HPDE6-E6E7 (cell line): Measurements from ENCODE around the gene TGM1.
"Not testable (repeated sequence)": the region's sequence is repeated elsewhere in the genome, so short reads cannot be mapped to it uniquely, and the experiment has no call there.

Experiments
- DNase-seq: peaks from one replicate; pipeline ENCODE4 v3.0.0; 2011; ENCODE audit warnings: missing footprints; ENCODE audit errors: extremely low spot score

The TGM1 gene

DNA sequence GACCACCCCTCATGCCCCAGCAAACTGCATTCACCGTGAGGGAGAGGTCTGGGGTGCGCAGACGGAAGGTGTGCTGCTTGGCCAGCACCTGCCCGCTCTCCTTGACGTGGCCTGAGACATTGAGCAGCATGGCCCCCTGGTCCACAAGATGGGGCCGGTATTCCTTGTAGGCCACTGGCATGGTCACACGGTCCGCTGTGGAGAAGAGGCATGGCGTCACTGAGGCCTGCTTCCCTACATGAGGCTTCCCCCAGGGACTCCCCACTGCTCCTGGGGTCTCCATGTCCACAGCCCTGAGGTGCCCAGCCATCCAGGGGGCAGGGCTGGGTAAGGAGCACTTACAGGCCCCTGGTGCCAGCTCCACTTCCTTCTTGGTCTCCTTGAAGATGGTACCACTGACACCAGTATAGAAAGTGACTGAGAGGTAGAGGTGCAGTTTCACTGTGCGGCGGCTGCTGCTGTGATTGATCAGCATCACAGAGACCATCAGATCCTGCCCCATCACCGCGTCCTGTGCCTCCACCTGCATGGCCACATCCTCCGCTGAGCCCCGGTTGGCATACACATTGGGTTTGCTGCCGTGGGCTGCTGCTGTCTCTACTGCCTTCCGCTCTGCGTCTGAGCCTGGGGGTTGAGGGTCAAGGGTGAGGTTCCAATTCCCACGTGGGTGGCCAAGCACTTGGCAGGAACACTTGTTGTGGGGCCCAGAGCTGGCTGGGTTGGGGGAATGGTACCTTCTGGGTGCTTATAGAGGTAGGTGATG lies 8.2 kb downstream of the TGM1 start:
- no peak for DNase-seq

GRCh38 chr14:24253936-24254335 lies 9.0 kb downstream of the TGM1 start:
- no peak for DNase-seq

- no peak for DNase-seq
These were observed 10.5 kb downstream of the TGM1 start for GRCh38 chr14:24252289-24253124.

GRCh38 chr14:24251880-24252288 lies 11.1 kb downstream of the TGM1 start:
- DNase-seq = no peak

DNA sequence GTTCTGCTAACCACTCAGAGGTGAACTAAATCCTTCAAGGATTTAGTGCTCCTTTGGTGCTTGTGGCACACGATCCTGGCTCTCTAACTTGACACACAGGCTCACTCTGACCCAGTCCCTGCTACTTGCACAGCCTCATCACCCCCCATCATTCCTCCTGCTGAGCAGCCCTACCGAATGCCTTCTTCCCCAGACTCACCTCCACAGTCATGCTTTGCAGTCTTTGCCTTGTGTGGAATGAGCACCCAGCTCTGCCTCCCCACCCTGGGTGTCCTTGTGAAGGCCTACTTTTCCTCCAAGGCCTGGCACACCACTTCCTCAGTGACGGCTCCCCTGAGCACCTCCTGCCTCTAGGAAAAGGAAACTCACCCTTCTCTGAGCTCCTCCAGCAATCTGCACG lies 12.6 kb downstream of the TGM1 start:
- no peak for DNase-seq

DNA sequence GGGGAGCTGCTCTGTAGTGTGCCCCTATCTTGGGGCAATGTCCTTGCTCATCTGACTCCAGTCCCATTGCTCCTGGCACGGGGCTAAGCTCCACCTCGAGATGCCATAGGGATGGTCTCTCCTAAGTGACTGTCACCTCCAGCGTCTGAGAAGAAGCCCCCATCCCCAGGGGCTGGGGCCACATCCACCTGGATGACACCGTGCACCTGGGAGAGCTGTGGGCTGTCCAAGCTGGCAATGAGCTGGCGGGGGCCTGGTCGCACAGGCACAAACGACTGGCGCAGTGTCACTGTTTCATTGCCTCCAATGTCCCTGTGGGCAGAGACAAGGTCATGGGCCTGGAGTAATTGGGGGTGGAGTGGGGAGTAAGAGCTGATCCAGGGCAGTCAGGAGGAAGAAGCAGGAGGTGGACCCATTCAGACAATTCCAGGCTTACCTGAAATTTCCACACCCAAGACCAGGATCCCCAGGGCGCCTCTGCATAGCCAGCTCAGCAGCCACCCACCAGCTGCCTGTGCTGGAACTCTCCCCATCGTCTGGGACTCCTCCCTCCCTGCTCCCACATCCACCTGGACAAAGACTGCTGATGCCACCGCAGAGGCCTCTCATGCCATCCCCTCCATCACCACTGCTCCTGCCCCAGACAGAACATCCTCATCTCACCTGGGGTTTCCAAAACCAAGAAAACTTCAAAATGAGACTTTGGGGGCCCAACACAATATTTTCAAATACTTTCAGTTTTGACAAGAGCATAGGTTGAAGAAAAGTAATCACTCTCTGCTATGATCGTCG lies 13.6 kb downstream of the TGM1 start:
- no peak for DNase-seq

DNA sequence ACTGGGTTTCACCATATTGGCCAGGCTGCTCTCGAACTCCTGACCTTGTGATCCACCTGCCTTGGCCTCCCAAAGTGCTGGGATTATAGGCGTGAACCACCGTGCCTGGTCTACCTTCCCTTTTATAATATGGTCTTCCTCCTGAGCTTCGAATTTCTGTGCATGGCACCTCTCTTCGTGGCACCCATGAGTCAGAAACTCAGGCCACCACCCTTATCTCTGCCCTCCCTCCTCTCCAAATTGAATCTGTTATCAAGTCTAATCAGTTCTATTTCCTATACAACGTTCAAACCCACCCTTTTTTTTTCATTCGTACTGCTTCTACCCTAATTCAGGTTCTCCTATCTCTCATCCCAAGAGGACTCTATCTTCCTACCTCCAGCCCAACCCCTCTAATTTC lies 15.6 kb downstream of the TGM1 start:
- no peak for DNase-seq

DNA sequence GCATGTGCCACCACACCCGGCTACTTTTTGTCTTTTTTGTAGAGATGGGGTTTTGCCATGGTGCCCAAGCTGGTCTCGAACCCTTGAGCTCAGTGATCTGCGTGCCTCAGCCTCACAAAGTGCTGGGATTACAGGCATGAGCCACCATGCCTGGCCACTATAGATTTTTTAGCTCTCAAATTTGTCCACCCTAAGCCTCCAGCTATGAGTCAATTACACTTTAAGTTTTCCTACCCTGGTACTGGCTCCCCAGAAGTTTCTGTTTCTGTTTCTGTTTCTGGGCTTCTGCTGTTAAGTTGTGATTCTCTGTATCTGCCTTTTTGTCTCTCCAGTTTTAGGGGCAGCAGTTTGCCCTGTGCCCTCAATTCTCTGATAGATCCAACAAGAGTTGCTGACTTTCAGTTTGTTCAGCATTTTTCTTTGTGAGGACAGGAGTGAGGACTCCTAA lies 16.2 kb downstream of the TGM1 start:
- DNase-seq = no peak

DNA sequence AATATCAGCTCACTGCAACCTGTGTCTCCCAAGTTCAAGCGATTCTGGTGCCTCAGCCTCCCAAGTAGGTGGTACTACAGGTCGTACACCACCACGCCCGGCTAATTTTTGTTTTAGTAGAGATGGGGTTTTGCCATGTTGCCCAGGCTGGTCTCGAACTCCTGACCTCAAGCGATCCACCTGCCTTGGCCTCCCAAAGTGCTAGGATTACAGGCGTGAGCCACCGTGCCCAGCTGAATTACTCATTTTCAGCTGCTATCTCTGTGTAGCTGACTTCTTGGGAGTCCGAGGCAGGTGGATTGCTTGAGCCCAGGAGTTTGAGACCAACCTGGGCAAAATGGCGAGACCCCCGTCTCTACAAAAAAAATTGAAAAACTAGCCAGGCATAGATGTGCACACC lies 17.6 kb downstream of the TGM1 start:
- not testable (repeated sequence) for DNase-seq

GRCh38 chr14:24243336-24243836 lies 19.6 kb downstream of the TGM1 start:
- no peak for DNase-seq

DNA sequence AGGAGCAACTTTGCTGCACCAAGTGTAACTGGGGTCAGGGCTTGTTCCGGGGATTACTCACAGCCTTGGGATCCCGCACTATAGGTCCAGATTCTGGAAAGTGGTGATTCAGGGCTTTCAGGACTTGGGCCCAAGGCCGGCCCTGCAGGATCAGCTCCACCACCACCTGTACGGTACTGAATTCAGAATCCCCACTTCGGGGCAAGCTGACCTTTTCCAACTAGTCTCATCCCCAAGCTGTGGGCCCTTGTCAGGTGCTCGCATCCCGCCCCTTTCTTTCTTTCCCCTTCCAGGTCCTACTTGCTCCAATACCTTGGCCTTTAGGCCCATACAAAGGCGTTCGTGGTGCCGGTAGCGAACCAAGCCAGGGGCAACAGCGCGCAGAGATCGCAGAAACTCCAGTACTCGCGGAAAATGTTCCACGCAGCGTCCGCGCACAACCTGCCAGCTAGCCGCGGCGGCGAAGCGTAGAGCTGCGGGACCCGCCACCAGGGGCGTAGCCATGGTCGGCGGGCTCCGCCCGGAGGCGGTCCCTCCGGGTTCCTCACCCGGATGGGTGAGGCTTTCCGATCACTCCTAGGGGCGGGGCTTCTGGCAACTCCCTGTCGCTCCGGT lies 21.0 kb downstream of the TGM1 start:
- DNase-seq = peak; percentile 96

DNA sequence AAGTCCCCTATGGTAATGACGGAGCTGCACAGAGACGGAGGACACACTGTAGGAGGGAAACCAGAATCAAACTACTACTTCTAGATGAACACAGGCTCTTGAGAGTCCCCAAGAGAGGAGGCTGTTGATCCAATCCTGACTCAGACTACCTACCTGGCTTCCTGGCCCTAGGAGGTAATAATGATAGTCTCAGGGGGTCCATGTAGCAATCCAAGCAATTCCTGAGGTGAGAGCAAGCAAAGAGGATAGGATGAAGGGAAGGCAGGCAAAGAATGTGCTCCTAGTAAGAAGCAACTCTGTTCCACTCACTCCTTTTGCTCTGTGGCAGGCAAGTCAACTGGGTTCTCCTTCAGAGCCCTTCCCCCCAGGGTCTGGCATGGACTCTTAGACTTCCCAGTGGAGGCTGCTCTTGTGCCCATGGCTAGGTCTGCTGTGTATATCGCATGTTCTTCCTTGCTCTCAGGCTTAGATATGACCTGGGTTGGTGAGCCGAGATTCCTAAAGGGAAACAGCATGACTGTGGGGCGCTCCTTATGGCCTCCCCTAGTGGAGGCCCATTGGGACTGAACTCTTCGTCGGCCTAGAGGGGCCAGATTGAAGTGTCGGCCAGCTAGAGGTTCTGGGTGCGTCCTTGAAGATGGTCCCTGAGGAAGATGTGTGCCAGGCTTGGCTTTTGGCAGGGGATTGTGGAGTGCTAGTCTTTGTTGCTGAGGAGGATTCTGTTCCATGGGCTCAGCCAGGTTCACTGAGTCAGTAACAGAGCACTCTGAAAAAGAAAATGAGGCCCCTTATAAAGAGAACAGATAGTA lies 22.7 kb downstream of the TGM1 start:
- no peak for DNase-seq

DNA sequence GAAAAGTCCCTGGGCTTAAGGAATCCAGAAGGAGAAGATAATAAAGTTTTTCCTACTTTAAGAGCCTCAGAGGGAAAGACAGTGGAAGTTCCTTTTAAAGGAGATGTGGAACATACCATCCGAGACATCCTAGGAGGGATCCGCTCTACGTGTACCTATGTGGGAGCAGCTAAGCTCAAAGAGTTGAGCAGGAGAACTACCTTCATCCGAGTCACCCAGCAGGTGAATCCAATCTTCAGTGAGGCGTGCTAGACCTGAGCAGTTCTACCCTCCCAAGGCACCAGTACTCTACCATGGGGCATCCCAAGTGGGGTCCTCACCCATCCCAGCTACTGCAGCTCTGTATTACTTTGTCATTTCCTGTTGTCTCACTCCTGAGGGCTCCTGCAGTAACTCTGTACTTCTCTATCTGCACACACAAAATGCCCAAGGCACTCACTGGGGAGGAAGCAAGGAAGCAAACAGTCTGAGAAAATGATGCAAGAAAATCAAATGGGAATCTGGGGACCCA lies 24.4 kb downstream of the TGM1 start:
- no peak for DNase-seq

DNA sequence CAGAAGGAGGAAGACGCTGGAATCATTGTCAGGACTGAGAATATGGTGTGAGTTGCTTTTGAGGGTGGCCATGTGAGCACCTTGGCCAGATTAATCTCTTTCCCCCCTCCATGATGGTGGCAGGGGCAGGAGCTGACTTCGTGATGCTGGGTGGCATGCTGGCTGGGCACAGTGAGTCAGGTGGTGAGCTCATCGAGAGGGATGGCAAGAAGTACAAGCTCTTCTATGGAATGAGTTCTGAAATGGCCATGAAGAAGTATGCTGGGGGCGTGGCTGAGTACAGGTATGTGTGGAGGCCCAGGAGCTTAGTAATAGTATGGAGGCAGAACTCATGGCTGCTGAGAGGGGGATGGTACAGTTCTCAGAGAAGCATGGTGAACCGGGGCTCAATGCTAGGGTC lies 24.9 kb downstream of the TGM1 start:
- peak; percentile 49 for DNase-seq

GRCh38 chr14:24237463-24237955 lies 25.5 kb downstream of the TGM1 start:
- no peak for DNase-seq

GRCh38 chr14:24236689-24237462 lies 26.1 kb downstream of the TGM1 start:
- no peak for DNase-seq

- no peak for DNase-seq
These were observed 26.9 kb downstream of the TGM1 start for GRCh38 chr14:24235804-24236688.
